Measurements from ENCODE around the gene CCDC150.

DNA sequence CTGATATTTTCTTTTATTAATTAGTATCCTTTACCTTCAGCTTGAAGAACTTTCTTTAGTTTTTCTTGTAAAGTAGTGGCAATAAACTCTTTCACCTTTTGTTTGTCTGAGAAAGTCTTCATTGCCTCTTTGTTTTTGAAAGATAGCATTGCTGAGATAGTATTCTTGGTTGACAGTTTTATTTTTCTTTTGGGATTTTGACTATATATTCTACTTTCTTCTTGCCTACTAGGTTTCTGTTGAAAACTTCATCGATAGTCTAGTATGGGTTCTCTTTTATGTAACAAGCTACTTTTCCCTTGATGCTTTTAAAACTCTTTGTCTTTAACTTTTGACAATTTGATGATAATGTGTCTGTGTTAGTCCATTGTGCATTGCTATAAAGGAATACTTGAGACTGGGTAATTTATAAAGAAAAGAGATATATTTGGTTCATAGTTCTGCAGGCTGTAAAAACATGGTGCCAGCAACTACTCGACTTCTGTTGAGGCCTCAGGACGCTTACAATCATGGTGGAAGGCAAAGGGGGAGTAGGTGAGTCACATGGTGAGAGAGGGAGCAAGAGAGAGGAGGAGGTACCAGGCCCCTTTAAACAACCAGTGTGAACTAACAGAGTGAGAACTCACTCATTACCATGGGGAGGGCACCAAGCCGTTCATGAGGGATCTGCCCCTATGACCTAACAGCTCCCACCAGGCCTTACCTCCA, 12.0 kb downstream of the CCDC150 start:
- TF ChIP-seq, protein P1, sequence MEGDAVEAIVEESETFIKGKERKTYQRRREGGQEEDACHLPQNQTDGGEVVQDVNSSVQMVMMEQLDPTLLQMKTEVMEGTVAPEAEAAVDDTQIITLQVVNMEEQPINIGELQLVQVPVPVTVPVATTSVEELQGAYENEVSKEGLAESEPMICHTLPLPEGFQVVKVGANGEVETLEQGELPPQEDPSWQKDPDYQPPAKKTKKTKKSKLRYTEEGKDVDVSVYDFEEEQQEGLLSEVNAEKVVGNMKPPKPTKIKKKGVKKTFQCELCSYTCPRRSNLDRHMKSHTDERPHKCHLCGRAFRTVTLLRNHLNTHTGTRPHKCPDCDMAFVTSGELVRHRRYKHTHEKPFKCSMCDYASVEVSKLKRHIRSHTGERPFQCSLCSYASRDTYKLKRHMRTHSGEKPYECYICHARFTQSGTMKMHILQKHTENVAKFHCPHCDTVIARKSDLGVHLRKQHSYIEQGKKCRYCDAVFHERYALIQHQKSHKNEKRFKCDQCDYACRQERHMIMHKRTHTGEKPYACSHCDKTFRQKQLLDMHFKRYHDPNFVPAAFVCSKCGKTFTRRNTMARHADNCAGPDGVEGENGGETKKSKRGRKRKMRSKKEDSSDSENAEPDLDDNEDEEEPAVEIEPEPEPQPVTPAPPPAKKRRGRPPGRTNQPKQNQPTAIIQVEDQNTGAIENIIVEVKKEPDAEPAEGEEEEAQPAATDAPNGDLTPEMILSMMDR (IDR thresholded peaks at IDR 0.05): no peak
- TF ChIP-seq EZH2 (IDR thresholded peaks at IDR 0.05; ENCODE audit: borderline replicate concordance, insufficient read depth, low read depth, low read length, poor library complexity, severe bottlenecking): no peak

Measured in B cell (primary cell).